ENCODE results near the gene RAET1E. TPM values are rescaled to one million over a fixed set of nuclear protein-coding genes. Genes with fewer than 3 reads are reported as not detected.
"Not testable (repeated sequence)": the region's sequence is repeated elsewhere in the genome, so short reads cannot be mapped to it uniquely, and the experiment has no call there.

The RAET1E gene
- total RNA-seq, 1 donor from 2014 or later, result not detected

DNA sequence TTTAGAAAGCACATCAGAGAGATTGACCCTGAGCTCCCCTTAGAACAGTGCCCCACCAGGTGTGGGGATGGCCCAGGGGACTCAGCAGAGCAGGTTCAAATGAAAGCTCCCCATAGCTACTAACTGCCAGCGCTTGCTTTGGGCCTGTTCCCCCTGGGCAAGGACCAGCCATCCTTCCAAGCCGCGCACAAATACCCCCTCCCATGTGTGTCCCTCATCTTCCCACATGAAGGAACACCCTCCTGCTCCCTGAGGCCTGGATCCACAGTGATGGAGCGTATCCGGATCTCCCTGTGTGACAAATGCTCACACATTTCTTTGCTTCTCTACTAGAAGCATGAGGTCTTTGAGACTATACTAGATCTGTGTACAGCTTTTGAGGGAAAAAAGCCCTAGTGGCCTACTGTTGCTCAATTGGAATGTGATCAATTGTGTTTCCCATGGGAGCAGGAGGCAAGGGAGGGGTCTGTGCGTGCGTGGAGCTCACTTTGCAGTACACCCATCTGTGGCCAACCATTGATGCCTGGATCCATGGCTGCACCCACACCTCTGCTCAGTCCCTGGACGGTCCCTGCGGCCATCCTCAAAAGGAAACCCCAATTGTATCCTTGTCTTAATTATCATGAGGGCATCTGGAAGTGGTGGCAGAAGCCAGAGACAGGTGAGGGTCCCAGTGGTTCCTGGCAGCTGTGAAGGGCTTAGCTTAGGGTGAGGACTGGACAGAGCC lies 26.5 kb upstream of the RAET1E start:
- Mint-ChIP-seq H3K27ac (no peak overlapping the region), H3K4me3 (peak overlapping the region; percentile 84), H3K9me3 (no peaks in the 10 kb centered on the region), H3K4me1 (ENCODE audit: unreplicated experiment) (peaks cover 9% of the 10 kb centered on the region), H3K27me3 (peaks cover 86% of the 10 kb centered on the region), H3K36me3 (no peaks in the 10 kb centered on the region)
- TF ChIP-seq, protein P1, sequence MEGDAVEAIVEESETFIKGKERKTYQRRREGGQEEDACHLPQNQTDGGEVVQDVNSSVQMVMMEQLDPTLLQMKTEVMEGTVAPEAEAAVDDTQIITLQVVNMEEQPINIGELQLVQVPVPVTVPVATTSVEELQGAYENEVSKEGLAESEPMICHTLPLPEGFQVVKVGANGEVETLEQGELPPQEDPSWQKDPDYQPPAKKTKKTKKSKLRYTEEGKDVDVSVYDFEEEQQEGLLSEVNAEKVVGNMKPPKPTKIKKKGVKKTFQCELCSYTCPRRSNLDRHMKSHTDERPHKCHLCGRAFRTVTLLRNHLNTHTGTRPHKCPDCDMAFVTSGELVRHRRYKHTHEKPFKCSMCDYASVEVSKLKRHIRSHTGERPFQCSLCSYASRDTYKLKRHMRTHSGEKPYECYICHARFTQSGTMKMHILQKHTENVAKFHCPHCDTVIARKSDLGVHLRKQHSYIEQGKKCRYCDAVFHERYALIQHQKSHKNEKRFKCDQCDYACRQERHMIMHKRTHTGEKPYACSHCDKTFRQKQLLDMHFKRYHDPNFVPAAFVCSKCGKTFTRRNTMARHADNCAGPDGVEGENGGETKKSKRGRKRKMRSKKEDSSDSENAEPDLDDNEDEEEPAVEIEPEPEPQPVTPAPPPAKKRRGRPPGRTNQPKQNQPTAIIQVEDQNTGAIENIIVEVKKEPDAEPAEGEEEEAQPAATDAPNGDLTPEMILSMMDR (conservative IDR thresholded peaks at IDR 0.05), result no peak
- no peak for DNase-seq (ENCODE audit: extremely low spot score, unreplicated experiment)

DNA sequence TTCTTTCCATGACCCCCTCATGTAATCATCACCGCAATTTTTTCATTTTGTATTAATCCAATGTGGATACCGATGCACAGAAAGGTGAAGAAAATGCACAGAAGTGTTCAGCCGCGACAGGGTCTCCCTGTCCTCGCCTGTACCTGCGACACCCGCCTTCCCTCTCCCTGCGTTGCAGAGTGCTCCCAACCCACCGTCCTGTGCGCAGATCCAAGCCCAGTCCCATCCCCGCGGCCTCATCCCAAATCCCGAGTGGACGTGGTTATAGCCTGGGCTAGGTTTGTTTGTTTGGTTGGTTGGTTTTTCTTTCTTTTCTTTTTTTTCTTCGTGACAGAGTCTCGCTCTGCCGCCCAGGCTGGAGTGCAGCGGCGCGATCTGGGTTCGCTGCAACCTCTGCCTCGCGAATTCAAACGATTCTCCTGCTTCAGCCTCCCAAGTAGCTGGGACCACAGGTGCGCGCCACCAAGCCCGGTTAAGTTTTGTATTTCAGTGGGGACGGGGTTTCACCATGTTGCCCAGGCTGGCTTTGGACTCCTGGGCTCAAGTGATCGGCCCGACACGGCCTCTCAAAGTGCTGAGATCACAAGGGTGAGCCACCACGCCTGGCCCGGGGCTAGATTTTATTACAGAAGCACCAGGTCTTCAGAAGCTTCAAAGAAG lies 25.5 kb upstream of the RAET1E start:
- Mint-ChIP-seq H3K27ac (peak overlapping the region; percentile 28), H3K4me1 (ENCODE audit: unreplicated experiment) (peaks cover 9% of the 10 kb centered on the region), H3K27me3 (peaks cover 86% of the 10 kb centered on the region), H3K36me3 (no peaks in the 10 kb centered on the region), H3K9me3 (no peaks in the 10 kb centered on the region), H3K4me3 (peak overlapping the region; percentile 88)
- TF ChIP-seq, protein P1 (conservative IDR thresholded peaks at IDR 0.05), result no peak
- DNase-seq (ENCODE audit: extremely low spot score, unreplicated experiment), result peak; percentile 47

DNA sequence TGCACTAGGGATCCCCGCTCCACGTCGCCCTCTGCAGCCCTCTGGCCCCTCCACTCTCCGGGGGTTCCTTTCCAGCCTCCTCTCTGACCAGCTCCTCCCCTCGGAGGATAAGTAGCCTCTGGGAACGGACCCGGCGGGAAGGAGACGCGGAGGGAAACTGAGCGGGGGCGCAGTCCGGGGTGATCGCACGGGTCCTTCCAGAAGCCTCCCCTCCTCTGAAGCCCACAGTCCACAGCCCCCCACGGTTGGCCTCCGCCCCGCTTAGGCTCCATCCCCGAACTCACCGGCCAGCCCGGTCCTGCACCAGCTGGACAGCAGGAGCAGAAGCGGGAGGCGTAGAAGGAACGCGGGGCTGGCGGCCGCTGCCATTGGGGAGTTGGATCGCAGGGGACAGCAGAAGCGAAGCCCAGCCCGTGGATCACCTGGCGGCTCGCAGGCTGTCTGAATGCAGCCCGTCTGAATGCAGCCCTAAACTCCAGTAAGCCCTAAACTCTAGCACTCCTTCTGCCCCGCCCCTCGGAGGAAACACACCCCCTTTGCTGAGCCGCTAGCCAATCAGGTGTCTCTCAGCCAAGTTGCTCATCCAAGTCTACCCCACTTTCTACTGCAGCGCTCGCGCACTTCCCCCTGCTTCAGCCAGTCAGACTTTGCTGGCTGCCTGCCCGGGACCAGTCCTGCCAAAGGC lies 24.9 kb upstream of the RAET1E start, which contains the start of gene RAET1G:
RAET1G (minus strand) TSS at position 480 of the 685 bp plus-strand sequence; CDS start at position 369, 111 bp downstream.
- DNase-seq (ENCODE audit: extremely low spot score, unreplicated experiment), result peak; percentile 83
- TF ChIP-seq, protein P1 (conservative IDR thresholded peaks at IDR 0.05), result no peak
- H3K27ac Mint-ChIP-seq, result peak within 1 kb of the TSS; percentile 28
- H3K4me3 Mint-ChIP-seq, result peak within 1 kb of the TSS; percentile 88
- no peaks in the 10 kb centered on the region for H3K36me3 Mint-ChIP-seq
- H3K27me3 Mint-ChIP-seq, result peaks cover 84% of the 10 kb centered on the region
- peaks cover 9% of the 10 kb centered on the region for H3K4me1 Mint-ChIP-seq (ENCODE audit: unreplicated experiment)
- no peaks in the 10 kb centered on the region for H3K9me3 Mint-ChIP-seq

DNA sequence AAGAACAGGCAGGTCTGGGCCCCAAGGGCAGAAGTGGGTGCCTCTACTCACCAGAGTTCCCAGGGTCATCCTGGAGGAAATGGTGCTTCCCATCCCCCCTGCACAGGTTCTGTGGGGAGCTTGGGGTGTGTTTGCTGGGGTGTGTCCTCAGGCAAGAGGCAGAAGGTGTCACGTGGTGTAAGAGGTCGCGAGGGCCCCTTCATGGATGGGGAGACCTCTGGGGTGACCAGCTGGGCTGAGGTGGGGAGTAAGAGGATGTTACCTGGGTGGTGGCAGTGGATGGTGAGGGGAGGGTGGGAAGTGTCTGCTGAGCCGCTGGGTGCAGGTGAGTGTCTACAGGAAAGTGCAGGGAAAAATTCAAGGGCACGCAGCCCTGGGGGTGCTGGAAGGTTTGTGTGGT lies 24.2 kb upstream of the RAET1E start:
- peak; percentile 50 for DNase-seq (ENCODE audit: extremely low spot score, unreplicated experiment)
- not testable (repeated sequence) for H3K27ac Mint-ChIP-seq; H3K36me3 Mint-ChIP-seq; H3K9me3 Mint-ChIP-seq; H3K4me1 Mint-ChIP-seq (ENCODE audit: unreplicated experiment)
- Mint-ChIP-seq H3K27me3 (peaks cover 80% of the 10 kb centered on the region), H3K4me3 (peak overlapping the region; percentile 88)

DNA sequence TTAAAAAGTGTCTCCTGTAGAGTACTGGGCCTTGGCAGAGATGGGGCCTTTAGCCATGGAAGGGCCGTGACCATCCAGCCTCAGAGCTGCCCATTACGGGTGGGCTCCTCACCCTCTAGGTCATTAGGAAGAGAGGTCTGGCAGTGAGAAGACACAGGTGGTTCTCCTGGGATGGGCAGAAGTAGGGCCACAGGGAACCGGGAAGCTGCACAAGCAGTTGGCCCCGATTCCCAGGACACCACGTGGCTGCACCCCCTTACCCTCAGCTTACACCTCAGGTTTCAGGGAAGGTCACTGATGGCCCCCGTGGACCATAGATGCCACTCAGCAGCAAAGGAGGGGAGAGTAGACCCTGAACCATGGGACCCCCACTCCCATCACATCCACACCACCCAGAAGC lies 23.4 kb upstream of the RAET1E start:
- no peak overlapping the region for H3K27ac Mint-ChIP-seq
- H3K4me3 Mint-ChIP-seq, result peak overlapping the region; percentile 88
- peak; percentile 31 for DNase-seq (ENCODE audit: extremely low spot score, unreplicated experiment)
- no peaks in the 10 kb centered on the region for H3K36me3 Mint-ChIP-seq
- no peaks in the 10 kb centered on the region for H3K9me3 Mint-ChIP-seq
- peaks cover 83% of the 10 kb centered on the region for H3K27me3 Mint-ChIP-seq
- H3K4me1 Mint-ChIP-seq (ENCODE audit: unreplicated experiment), result peaks cover 8% of the 10 kb centered on the region
- TF ChIP-seq, protein P1 (conservative IDR thresholded peaks at IDR 0.05), result no peak

DNA sequence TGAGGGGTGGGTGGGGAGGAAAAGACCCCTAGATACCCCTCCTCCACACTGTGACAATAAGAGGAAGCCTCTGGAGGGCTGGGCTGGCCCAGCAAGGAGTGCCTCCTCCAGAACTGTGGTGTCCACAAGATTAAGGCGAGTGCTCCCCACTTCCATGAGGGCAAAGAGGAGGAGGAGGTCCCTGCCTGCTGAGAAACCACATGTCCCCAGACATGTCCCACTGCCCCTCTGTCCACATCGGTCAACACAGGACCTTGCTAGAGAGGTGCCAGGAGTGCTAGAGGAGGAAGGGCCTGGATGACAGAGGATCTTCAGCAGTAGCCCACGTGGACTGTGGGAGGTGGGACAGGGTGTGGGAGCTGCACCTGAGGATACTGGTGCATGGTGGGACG lies 21.9 kb upstream of the RAET1E start:
- no peak overlapping the region for H3K27ac Mint-ChIP-seq

DNA sequence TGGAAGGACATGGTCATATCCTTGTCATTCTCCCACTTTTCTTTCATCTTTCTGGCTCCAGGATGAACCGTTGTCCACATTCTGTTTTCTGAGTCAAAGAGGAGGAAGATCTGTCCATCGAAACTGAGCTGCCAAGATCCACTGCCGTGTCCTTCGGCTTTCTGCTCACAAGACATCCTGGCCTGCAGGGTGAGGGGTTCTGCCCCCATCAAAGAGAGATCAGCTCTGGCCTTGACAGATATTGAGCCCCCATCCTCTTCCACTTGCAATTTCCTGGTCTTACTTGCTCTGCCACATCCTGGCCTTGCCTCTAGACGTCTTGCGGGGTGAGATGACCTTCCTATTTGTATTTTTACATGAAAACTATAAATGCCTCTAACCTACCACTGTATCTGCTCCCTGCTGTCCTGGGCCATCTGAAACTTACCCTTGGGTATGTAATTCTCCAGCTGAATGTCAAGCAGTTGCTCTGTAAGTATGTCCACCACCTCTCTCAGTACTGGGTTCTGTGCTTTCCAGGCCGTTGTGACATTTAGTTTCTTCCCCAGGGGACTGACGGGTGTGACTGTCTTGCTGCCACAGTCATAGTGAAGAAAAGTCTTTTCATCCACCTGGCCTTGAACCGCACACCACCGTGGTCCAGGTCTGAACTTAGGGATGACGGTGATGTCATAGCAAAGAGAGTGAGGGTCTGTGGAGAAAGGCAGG lies 21.4 kb upstream of the RAET1E start:
- not testable (repeated sequence) for H3K36me3 Mint-ChIP-seq; H3K9me3 Mint-ChIP-seq; H3K4me1 Mint-ChIP-seq (ENCODE audit: unreplicated experiment); H3K27ac Mint-ChIP-seq; H3K4me3 Mint-ChIP-seq
- H3K27me3 Mint-ChIP-seq, result peaks cover 71% of the 10 kb centered on the region
- DNase-seq (ENCODE audit: extremely low spot score, unreplicated experiment), result peak; percentile 45

More for the DNA sequence above, 21.9 kb upstream of the RAET1E start:
- no peak overlapping the region for H3K4me3 Mint-ChIP-seq
- H3K9me3 Mint-ChIP-seq, result no peaks in the 10 kb centered on the region
- TF ChIP-seq, protein P1 (conservative IDR thresholded peaks at IDR 0.05), result no peak
- DNase-seq (ENCODE audit: extremely low spot score, unreplicated experiment), result no peak
- H3K36me3 Mint-ChIP-seq, result no peaks in the 10 kb centered on the region
- peaks cover 5% of the 10 kb centered on the region for H3K4me1 Mint-ChIP-seq (ENCODE audit: unreplicated experiment)
- peaks cover 71% of the 10 kb centered on the region for H3K27me3 Mint-ChIP-seq
